ENCODE data around the gene TBC1D1. TPM values are rescaled to one million over a fixed set of nuclear protein-coding genes. Genes with fewer than 3 reads are reported as not detected.
"Not testable (repeated sequence)": the region's sequence is repeated elsewhere in the genome, so short reads cannot be mapped to it uniquely, and the experiment has no call there.

Gene TBC1D1
- total RNA-seq, 4 donors from 2014 or later, result 206 to 258 (median 221) TPM

- 73% methylated on average over 3 of the region's 3 CpGs for WGBS
Observed at GRCh38 chr4:37968747-37969146, 77.9 kb downstream of the TBC1D1 start.

GRCh38 chr4:37970702-37971101 lies 79.8 kb downstream of the TBC1D1 start:
- WGBS, result 0% methylated on average over 1 of the region's 1 CpG
- H3K27ac ChIP-seq (replicated peaks in 1 of 4), result peak overlapping the region; percentile 53 to 64 (median 56)
- no peak for DNase-seq (ENCODE audit: extremely low spot score)

More at GRCh38 chr4:37968747-37969146, 77.9 kb downstream of the TBC1D1 start:
- intact Hi-C loops (cut with DNase I), result no loop called here
- H3K27ac ChIP-seq (replicated peaks in 1 of 4), result peak overlapping the region in 2 of 4 donors; percentile 0 to 9
- peaks cover 25 to 54% (median 34%) of the 10 kb centered on the region in 4 donors for H3K4me1 ChIP-seq
- no peaks in the 10 kb centered on the region for H3K27me3 ChIP-seq
- TF ChIP-seq, protein P1, sequence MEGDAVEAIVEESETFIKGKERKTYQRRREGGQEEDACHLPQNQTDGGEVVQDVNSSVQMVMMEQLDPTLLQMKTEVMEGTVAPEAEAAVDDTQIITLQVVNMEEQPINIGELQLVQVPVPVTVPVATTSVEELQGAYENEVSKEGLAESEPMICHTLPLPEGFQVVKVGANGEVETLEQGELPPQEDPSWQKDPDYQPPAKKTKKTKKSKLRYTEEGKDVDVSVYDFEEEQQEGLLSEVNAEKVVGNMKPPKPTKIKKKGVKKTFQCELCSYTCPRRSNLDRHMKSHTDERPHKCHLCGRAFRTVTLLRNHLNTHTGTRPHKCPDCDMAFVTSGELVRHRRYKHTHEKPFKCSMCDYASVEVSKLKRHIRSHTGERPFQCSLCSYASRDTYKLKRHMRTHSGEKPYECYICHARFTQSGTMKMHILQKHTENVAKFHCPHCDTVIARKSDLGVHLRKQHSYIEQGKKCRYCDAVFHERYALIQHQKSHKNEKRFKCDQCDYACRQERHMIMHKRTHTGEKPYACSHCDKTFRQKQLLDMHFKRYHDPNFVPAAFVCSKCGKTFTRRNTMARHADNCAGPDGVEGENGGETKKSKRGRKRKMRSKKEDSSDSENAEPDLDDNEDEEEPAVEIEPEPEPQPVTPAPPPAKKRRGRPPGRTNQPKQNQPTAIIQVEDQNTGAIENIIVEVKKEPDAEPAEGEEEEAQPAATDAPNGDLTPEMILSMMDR (IDR thresholded peaks at IDR 0.05), result no peak
- TF ChIP-seq POLR2AphosphoS5 (IDR thresholded peaks at IDR 0.05) (no peak), POLR2A (IDR thresholded peaks at IDR 0.05; ENCODE audit: low read depth) (no peak), EP300 (IDR thresholded peaks at IDR 0.05) (no peak)
- DNase-seq (ENCODE audit: extremely low spot score), result no peak
- H3K4me3 ChIP-seq, result no peak overlapping the region
- H3K9me3 ChIP-seq, result no peaks in the 10 kb centered on the region
- H3K36me3 ChIP-seq, result no peaks in the 10 kb centered on the region

DNA sequence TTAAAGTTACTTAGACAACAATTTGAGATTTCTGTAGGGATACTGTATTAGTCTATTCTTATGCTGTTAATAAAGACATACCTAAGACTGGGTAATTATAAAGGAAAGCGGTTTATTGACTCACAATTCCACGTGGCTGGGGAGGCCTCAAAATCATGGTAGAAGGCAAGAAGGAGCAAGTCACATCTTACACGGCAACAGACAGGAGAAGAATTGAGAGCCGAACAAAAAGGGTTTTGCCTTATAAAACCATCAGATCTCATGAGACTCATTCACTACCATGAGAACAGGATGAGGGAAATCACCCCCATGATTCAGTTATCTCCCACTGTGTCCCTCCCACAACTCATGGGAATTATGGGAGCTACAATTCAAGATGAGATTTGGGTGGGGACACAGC lies 80.3 kb downstream of the TBC1D1 start:
- intact Hi-C loops (cut with DNase I), result loop anchor here (10.0 kb wide), 1 partner anchor 286 kb away; the partner anchor contains the start of gene RELL1
- TF ChIP-seq EP300 (IDR thresholded peaks at IDR 0.05), result no peak
- no peak for TF ChIP-seq POLR2AphosphoS5 (IDR thresholded peaks at IDR 0.05)
- TF ChIP-seq, protein P1 (IDR thresholded peaks at IDR 0.05), result no peak
- TF ChIP-seq POLR2A (IDR thresholded peaks at IDR 0.05; ENCODE audit: low read depth), result no peak
- WGBS, result 92% methylated on average over 4 of the region's 4 CpGs
- peaks cover 25 to 36% (median 35%) of the 10 kb centered on the region in 4 donors for H3K4me1 ChIP-seq
- H3K9me3 ChIP-seq, result no peaks in the 10 kb centered on the region
- no peaks in the 10 kb centered on the region for H3K36me3 ChIP-seq
- no peak for DNase-seq (ENCODE audit: extremely low spot score)
- H3K27ac ChIP-seq (replicated peaks in 1 of 4), result peak overlapping the region; percentile 46 to 64 (median 56)
- no peak overlapping the region for H3K4me3 ChIP-seq
- H3K27me3 ChIP-seq, result no peaks in the 10 kb centered on the region

More at GRCh38 chr4:37970702-37971101, 79.8 kb downstream of the TBC1D1 start:
- TF ChIP-seq, protein P1 (IDR thresholded peaks at IDR 0.05), result peak; percentile 40 to 61 (median 53)
- TF ChIP-seq POLR2AphosphoS5 (IDR thresholded peaks at IDR 0.05), result peak; percentile 23 to 48
- TF ChIP-seq EP300 (IDR thresholded peaks at IDR 0.05), result no peak
- Histone ChIP-seq H3K9me3 (no peaks in the 10 kb centered on the region), H3K36me3 (no peaks in the 10 kb centered on the region), H3K4me1 (peaks cover 25 to 40% (median 34%) of the 10 kb centered on the region in 4 donors), H3K27me3 (no peaks in the 10 kb centered on the region), H3K4me3 (no peak overlapping the region)
- intact Hi-C loops (cut with DNase I), result loop anchor here (10.0 kb wide), 1 partner anchor 286 kb away; the partner anchor contains the start of gene RELL1

GRCh38 chr4:37973441-37973840 lies 82.6 kb downstream of the TBC1D1 start:
- no peak for TF ChIP-seq EP300 (IDR thresholded peaks at IDR 0.05)
- TF ChIP-seq, protein P1 (IDR thresholded peaks at IDR 0.05), result no peak
- no peak for TF ChIP-seq POLR2AphosphoS5 (IDR thresholded peaks at IDR 0.05)
- no peak for TF ChIP-seq POLR2A (IDR thresholded peaks at IDR 0.05; ENCODE audit: low read depth)
- Histone ChIP-seq H3K4me3 (no peak overlapping the region), H3K4me1 (peaks cover 29 to 34% (median 32%) of the 10 kb centered on the region in 4 donors), H3K36me3 (no peaks in the 10 kb centered on the region), H3K9me3 (no peaks in the 10 kb centered on the region), H3K27me3 (no peaks in the 10 kb centered on the region), H3K27ac (replicated peaks in 1 of 4) (peak overlapping the region in 2 of 4 donors; percentile 3 to 15)
- intact Hi-C loops (cut with DNase I), result loop anchor here (10.0 kb wide), 1 partner anchor 289 kb away; the partner anchor contains the start of gene RELL1
- WGBS, result 80% methylated on average over 3 of the region's 3 CpGs
- DNase-seq (ENCODE audit: extremely low spot score), result no peak

DNA sequence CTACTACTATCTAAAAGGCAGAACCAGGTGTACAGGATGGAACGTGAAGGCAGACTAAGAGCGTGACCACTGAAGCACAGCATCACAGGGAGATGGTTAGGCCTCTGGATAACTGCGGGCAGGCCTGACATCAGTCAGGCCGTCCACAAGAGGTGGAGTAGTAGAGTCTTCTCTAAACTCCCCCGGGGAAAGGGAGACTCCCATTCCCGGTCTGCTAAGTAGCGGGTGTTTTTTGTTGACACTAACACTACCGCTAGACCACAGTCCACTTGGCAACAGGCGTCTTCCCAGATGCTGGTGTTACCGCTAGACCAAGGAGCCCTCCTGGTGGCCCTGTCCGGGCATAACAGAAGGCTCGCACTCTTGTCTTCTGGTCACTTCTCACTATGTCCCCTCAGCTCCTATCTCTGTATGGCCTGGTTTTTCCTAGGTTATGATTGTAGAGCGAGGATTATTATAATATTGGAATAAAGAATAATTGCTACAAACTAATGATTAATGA lies 84.5 kb downstream of the TBC1D1 start:
- WGBS, result 94% methylated on average over 13 of the region's 13 CpGs
- not testable (repeated sequence) for DNase-seq (ENCODE audit: extremely low spot score); H3K27me3 ChIP-seq; H3K4me3 ChIP-seq; H3K9me3 ChIP-seq; H3K36me3 ChIP-seq
- H3K4me1 ChIP-seq, result peaks cover 31 to 43% (median 40%) of the 10 kb centered on the region in 4 donors
- H3K27ac ChIP-seq (replicated peaks in 1 of 4), result peak overlapping the region in 1 of 4 donors; percentile 98
- intact Hi-C loops (cut with DNase I), result loop anchor here (5.0 to 10.0 kb wide), 5 partner anchors 57 to 291 kb away; partner anchors contain the start of genes PGM2, RELL1 and TBC1D1

All from esophagus muscularis mucosa (tissue), 4 donors.